NCI-H187 treated with DMSO at 0.1 percent for 48 hours (cell line): ENCODE results near the gene PTPRK.

Source experiments
- DNase-seq: peaks from one replicate; lab custom pipeline; 2025; lab: John Stamatoyannopoulos, UW

The PTPRK gene

GRCh38 chr6:128345278-128345677, 175.1 kb downstream of the PTPRK start:
- no peak for DNase-seq

DNA sequence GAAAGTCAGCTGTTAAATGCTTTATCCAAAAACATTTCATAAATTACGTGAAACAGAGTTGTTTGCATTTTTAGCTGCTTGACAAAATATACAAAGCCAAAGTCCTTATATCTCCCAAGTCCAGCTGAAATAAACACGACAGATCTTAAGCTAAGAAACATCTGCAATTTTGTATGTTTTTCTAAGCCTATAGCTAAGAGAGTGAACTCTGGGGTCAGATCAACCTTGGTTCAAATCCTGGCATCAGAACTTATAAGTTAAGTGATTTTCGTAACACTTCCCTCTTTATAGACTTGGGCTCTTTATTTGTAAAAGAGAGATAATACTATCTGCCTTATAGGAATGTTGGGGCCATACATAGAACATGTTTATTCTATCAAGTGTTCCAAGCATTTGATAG, 176.7 kb downstream of the PTPRK start:
- no peak for DNase-seq

DNA sequence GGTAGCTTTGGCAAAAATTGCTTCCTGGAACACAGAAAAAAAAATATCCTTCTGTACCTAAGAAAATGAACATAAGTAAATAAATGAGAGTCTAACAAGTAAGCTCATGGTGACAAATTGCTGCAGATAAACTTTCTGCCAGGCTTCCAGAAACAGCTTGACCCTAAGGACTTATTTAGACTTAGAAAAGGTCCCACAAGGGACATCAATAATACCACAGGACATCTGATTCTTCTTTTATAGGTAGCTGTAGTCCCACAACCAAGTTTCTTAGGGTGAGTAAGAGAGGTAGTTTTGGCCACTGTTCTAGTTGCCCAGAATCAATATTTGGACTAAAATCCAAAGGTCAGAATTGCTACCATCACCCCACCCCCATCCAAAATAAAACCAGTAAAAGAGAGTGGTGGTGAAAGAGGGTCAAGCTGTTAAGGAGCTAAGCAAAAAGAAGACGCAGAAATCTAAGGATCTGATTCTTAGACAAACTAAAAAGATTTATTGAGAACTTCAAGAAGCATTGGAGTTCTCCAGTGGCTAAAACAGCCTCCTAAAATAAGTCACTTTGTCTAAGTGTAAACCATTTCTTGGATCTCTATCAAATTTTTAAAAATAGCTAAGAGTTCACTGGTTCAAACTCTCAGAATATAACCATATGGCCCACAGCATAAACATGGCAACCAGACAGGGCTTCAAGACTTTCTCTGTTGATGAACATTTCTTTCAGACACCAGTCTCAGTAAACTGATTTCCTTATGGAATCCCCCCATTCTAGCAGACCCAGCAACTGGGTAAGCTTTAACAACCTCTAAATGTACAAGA, 180.6 kb downstream of the PTPRK start:
- no peak for DNase-seq

DNA sequence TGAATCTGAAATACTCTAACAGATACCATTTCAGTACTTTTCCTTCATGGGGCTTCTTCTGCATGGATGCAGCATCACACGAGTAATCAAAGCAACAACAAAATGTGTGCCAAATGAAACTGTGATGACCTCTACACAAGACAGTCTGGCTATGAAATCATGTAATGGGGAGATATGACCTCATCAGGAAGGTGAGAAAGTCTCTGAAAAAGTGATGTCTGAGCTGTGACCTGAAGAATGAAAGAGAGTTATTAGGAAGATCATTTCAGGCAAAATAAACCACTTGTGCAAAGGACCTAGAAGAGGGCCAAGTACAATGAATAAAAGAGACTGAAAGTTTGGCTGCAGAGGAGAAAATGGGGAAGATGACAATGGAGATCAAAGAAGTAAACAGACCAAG, 182.8 kb downstream of the PTPRK start:
- DNase-seq, result no peak

GRCh38 chr6:128336436-128337095, 183.8 kb downstream of the PTPRK start:
- no peak for DNase-seq

DNA sequence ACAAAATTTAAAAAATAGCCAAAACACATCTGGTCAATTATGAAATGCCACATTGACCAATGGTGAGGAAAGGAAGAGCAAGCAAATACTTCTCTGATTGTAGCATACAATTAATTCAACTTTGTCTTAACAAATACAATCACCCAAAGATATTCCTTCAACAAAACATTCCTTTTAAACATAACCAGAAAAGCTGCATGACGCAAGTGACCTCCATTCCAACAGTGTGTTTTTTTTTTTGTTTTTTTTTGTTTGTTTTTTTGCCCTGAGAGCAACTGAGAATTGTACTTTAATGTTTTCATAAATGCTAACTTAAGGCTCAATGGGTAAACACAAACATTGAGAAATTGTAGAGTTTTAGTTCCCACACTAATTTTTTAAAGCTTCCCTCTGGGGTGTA, 184.4 kb downstream of the PTPRK start:
- no peak for DNase-seq

GRCh38 chr6:128333581-128334223, 186.7 kb downstream of the PTPRK start:
- no peak for DNase-seq

GRCh38 chr6:128327890-128328289, 192.5 kb downstream of the PTPRK start:
- DNase-seq, result no peak

- no peak for DNase-seq
Observed at GRCh38 chr6:128323011-128323410, 197.4 kb downstream of the PTPRK start.

DNA sequence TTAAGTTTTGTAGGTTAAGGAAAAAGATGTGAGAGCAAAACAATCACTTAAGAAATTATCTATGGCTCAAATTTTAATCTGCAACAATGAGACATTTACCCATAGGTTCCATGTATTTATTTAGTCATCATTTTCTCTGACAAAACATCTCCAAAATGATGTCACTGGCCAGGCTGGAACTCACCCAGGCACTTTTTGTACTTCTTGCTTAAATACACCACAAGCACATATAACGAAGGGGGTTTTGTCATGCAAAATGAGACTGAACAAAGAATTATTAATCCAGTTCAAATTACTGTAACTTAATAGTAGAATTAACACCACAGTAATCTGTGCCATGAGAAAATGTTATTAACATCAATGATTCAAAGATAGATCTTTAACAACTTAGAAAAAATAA, 200.5 kb downstream of the PTPRK start:
- DNase-seq, result no peak

DNA sequence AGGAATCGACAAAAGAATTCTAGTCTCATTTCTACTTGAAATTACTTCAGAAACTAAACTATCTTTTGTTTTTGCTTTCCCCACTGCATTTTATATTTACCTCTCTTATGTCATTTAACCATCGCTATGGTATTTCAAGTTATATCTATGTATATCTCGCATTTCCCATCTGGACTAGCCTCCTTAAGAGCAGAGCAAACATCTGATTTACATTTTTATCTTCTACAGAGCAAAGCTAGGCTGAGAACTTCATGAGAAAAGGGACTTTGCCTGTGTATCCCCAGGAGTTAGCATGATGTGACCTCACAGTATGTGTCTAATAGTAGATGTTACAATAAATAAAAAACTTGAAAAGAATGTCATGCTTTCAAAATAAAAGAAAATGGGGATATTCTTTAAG, 201.2 kb downstream of the PTPRK start:
- DNase-seq, result no peak

DNA sequence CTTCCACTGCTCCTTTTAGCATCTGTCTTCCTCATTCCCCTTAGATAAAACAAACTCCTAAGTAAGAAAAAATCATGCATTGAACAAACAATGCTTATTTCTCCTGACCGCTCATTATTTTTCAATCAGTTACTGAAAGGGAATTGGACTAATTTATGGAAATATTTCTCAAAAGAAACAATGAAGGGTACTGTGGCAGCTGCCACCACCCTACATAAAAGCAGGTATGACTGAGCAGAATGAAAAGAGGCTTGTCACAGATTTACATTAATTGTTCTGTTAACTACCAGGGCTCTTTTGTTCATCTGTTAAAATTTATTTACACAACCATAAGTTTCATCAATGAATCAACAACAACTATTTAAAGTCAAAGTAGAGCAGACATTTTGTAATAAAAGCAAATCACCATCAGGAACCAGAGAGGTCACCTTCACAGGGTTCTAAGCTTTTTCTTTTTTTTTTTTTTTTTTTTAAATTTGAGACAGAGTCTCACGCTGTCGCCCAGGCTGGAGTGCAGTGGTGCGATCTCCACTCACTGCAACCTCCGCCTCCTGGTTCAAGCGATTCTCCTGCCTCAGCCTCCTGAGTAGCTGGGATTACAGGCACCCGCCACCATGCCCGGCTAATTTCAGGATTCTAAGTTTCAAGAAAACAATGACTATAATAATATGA, 204.0 kb downstream of the PTPRK start:
- no peak for DNase-seq

DNA sequence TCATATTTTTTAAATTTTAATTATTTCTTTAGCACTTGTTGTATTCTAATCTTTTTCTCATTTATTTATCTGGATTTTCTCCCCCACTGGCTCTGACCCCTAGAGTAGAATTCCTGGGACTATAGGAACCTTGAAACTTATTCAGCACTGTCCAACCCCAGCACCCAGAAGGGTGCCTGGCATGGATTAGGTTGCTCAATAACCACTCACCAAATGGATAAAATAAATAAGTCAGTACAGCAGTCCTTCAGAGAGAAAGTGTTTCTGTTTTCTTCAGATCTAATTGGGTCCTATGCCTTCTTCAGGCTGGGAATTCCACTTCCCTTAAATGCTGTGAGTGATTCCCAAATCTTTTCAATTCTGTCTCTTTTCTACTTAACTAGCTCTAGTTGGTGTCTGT, 206.2 kb downstream of the PTPRK start:
- DNase-seq, result no peak

GRCh38 chr6:128311944-128312570, 208.3 kb downstream of the PTPRK start:
- DNase-seq, result no peak

- no peak for DNase-seq
Observed at GRCh38 chr6:128310451-128310850, 209.9 kb downstream of the PTPRK start.

- DNase-seq, result no peak
Observed at GRCh38 chr6:128307671-128308070, 212.7 kb downstream of the PTPRK start.

GRCh38 chr6:128305976-128306375, 214.4 kb downstream of the PTPRK start:
- DNase-seq, result no peak

GRCh38 chr6:128305228-128305627, 215.2 kb downstream of the PTPRK start:
- no peak for DNase-seq

- no peak for DNase-seq
Observed at GRCh38 chr6:128303870-128304269, 216.5 kb downstream of the PTPRK start.

GRCh38 chr6:128302942-128303341, 217.5 kb downstream of the PTPRK start:
- no peak for DNase-seq

DNA sequence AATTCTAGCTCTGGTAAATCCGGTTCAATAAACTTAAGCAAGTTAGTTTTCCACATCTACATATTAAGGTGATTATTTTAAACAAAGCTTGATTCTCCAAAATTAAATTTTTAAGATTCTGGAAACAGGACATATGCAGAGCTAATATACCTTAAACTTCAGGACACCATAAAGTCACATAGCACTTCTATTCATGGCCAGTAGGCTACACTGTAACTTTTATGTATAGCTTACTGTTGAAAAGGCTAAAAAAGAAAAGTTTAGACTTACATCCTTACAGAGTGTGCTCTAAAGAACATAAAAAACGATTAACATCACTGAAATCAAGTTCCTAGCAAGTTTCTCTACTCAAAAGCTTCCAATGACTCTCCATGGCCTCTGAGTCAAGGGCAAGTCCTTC, 224.7 kb downstream of the PTPRK start:
- no peak for DNase-seq

- DNase-seq, result no peak
Observed at GRCh38 chr6:128290221-128290620, 230.2 kb downstream of the PTPRK start.
